ENCODE measurements around the gene UBTD2. TPM values are rescaled to one million over a fixed set of nuclear protein-coding genes. Genes with fewer than 3 reads are reported as not detected.

UBTD2 gene
- total RNA-seq, 1 experiment from 2014 or later = 42.6 TPM

DNA sequence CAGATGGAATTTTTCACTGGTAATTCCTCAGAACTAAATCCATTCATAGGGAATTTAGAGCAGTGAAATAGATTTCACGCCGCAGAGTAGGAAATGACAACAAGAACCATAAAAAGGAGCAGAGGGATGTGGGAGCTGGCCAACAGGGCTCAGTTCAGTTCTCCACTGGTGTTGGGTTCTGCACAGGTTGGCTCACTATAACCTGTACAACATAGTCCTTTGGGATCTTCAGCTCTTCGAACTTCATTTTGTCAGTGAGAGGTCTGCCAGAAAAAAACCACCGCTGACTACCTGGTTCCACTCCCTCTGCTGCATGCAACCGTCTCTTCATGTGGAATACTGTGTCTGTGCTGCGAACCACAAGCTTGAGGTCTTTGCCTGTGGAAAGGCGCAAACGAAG lies 71.9 kb downstream of the UBTD2 start:
- H3K9ac ChIP-seq (ENCODE audit: extremely low read depth, insufficient read length, low read length) = no peak overlapping the region
- peaks cover 7% of the 10 kb centered on the region for H3K79me1 ChIP-seq (ENCODE audit: insufficient read depth, low read depth, low read length, poor library complexity, severe bottlenecking)
- no peak overlapping the region for H4K91ac ChIP-seq (ENCODE audit: insufficient read length, low read depth, low read length)
- no peaks in the 10 kb centered on the region for H3K9me3 ChIP-seq (ENCODE audit: control insufficient read depth, low read depth, low read length)
- no peak overlapping the region for H3T11ph ChIP-seq (ENCODE audit: low read length)
- no peaks in the 10 kb centered on the region for H3K27me3 ChIP-seq (ENCODE audit: insufficient read depth, low read length)
- H3K4me1 Mint-ChIP-seq = 0 out of 4 replicates have a peak, but pooled peaks cover 0 to 2% of the 10 kb centered on the region in 2 experiments
- H3K9me3 Mint-ChIP-seq = no peaks in the 10 kb centered on the region
- no peak overlapping the region for H3K4me3 Mint-ChIP-seq
- H3K27me3 Mint-ChIP-seq (ENCODE audit: low read depth) = no peaks in the 10 kb centered on the region
- peaks cover 13 to 55% (median 55%) of the 10 kb centered on the region in 3 experiments; a peak in 6 of 7 replicates for H3K36me3 Mint-ChIP-seq (ENCODE audit: insufficient read depth in 1 of 3, low read depth in 3 of 3)
- no peak overlapping the region for H3K18ac ChIP-seq (ENCODE audit: insufficient read length, low read depth, low read length)
- H3K27ac ChIP-seq (ENCODE audit: insufficient read length, low read depth, low read length) = no peak overlapping the region
- H2BK120ac ChIP-seq (ENCODE audit: low read depth, low read length, poor library complexity, severe bottlenecking) = no peak overlapping the region
- no CpG with 5 or more reads among the region's 8 CpGs for WGBS (ENCODE audit: extremely low coverage, insufficient read length, low lambda C conversion rate)
- no peak overlapping the region for H3K56ac ChIP-seq (ENCODE audit: insufficient read length, low read depth, low read length)
- H2BK5ac ChIP-seq (ENCODE audit: insufficient read length, low read length) = no peak overlapping the region
- no peak overlapping the region for H2AK5ac ChIP-seq (ENCODE audit: insufficient read length, low read length)
- no peaks in the 10 kb centered on the region for H3K4me1 ChIP-seq (ENCODE audit: insufficient read depth, low read length)
- no peak for DNase-seq
- no peak overlapping the region for H2BK12ac ChIP-seq (ENCODE audit: insufficient read length, low read depth, low read length)
- no peak overlapping the region for H2AFZ ChIP-seq (ENCODE audit: low read length)
- no peaks in the 10 kb centered on the region for H3K23me2 ChIP-seq (ENCODE audit: insufficient read length, low read depth, low read length, poor library complexity, severe bottlenecking)
- no peaks in the 10 kb centered on the region; the same call in 1 of the 2 replicates for H3K79me2 ChIP-seq (ENCODE audit: insufficient read depth, low read length)
- no peaks in the 10 kb centered on the region for H4K20me1 ChIP-seq (ENCODE audit: control insufficient read depth, insufficient read depth, insufficient read length)
- no peak overlapping the region for H3K4ac ChIP-seq (ENCODE audit: low read depth, low read length)
- no peak overlapping the region for H3K27ac Mint-ChIP-seq
- TF ChIP-seq, protein P1, sequence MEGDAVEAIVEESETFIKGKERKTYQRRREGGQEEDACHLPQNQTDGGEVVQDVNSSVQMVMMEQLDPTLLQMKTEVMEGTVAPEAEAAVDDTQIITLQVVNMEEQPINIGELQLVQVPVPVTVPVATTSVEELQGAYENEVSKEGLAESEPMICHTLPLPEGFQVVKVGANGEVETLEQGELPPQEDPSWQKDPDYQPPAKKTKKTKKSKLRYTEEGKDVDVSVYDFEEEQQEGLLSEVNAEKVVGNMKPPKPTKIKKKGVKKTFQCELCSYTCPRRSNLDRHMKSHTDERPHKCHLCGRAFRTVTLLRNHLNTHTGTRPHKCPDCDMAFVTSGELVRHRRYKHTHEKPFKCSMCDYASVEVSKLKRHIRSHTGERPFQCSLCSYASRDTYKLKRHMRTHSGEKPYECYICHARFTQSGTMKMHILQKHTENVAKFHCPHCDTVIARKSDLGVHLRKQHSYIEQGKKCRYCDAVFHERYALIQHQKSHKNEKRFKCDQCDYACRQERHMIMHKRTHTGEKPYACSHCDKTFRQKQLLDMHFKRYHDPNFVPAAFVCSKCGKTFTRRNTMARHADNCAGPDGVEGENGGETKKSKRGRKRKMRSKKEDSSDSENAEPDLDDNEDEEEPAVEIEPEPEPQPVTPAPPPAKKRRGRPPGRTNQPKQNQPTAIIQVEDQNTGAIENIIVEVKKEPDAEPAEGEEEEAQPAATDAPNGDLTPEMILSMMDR (conservative IDR thresholded peaks at IDR 0.05) = no peak
- no peak overlapping the region for H4K8ac ChIP-seq (replicated peaks; ENCODE audit: insufficient read length, low read depth, low read length)
- H4K5ac ChIP-seq (ENCODE audit: insufficient read length, low read depth, low read length) = no peak overlapping the region
- H3K14ac ChIP-seq (ENCODE audit: insufficient read depth, low read length) = no peak overlapping the region
- H2BK20ac ChIP-seq (ENCODE audit: low read depth, low read length, poor library complexity, severe bottlenecking) = no peak overlapping the region
- H2BK15ac ChIP-seq (ENCODE audit: low read depth, low read length) = no peak overlapping the region
- H3K4me2 ChIP-seq (ENCODE audit: insufficient read depth, insufficient read length, low read length) = no peak overlapping the region
- no peak overlapping the region for H3K23ac ChIP-seq (ENCODE audit: insufficient read length, low read depth, low read length)
